WTC11 (cell line): ENCODE data around the gene ZNF202. TPM values are rescaled to one million over a fixed set of nuclear protein-coding genes. Genes with fewer than 3 reads are reported as not detected.

ENCODE experiments used
- ATAC-seq: fragments of 200-7000 bp; cut with Tn5 transposase; 2 replicates; pipeline ENCODE4 v1.10.0; 2021; ENCODE audit warnings: mild to moderate bottlenecking, moderate library complexity
- CTCF ChIA-PET: fragments of 300-600 bp; sonication (Branson Sonifier 250); formaldehyde crosslinking; loops from one replicate; lab custom pipeline; 2021; ENCODE audit warnings: antibody characterized with exemption; lab: Charles Lee
- POLR2A ChIA-PET: fragments of 350-600 bp; sonication (Branson Sonifier 250); formaldehyde crosslinking; loops from one replicate; lab custom pipeline; 2021; ENCODE audit warnings: antibody characterized with exemption; lab: Charles Lee
- DNase-seq: peaks from one replicate; pipeline ENCODE4 v3.0.0; 2021; ENCODE audit warnings: low spot score
- H3K27ac Mint-ChIP-seq: 2 replicates; pipeline ENCODE4 v1.8.0; 2021; ENCODE audit warnings: mixed read lengths
- H3K27me3 Mint-ChIP-seq: 2 replicates; pipeline ENCODE4 v1.8.0; 2021; ENCODE audit warnings: low read depth, mild to moderate bottlenecking, moderate library complexity, mixed read lengths
- H3K36me3 Mint-ChIP-seq: 2 replicates; pipeline ENCODE4 v1.8.0; 2021; ENCODE audit warnings: mixed read lengths
- H3K4me1 Mint-ChIP-seq: 2 replicates; pipeline ENCODE4 v1.8.0; 2022; ENCODE audit warnings: mixed read lengths
- H3K4me3 Mint-ChIP-seq: 2 replicates; pipeline ENCODE4 v1.8.0; 2021; ENCODE audit warnings: mild to moderate bottlenecking, moderate library complexity, mixed read lengths
- H3K9me3 Mint-ChIP-seq: 2 replicates; pipeline ENCODE4 v1.8.0; 2021; ENCODE audit warnings: mixed read lengths
- AFF4 ChIP-seq: sonication (generic); formaldehyde crosslinking; IDR thresholded peaks from 2 replicates; pipeline ENCODE4 v1.8.1; 2023; ENCODE audit warnings: mild to moderate bottlenecking, missing genetic modification reagents, borderline replicate concordance
- ATF2 ChIP-seq: sonication (generic); formaldehyde crosslinking; IDR thresholded peaks from 2 replicates; pipeline ENCODE4 v1.8.1; 2022; ENCODE audit warnings: low read depth, missing genetic modification reagents, borderline replicate concordance
- ATF3 ChIP-seq: sonication (generic); formaldehyde crosslinking; conservative IDR thresholded peaks from 2 replicates; pipeline ENCODE4 v1.8.1; 2022; ENCODE audit warnings: mild to moderate bottlenecking, missing genetic modification reagents
- CBFB ChIP-seq: sonication (generic); formaldehyde crosslinking; IDR thresholded peaks from 2 replicates; pipeline ENCODE4 v1.8.1; 2022; ENCODE audit warnings: mild to moderate bottlenecking, low read depth, missing genetic modification reagents
- E2F5 ChIP-seq: sonication (generic); formaldehyde crosslinking; IDR thresholded peaks from 2 replicates; pipeline ENCODE4 v1.8.1; 2022; ENCODE audit warnings: mild to moderate bottlenecking, moderate library complexity, missing genetic modification reagents
- ELF4 ChIP-seq: sonication (generic); formaldehyde crosslinking; IDR thresholded peaks from 2 replicates; pipeline ENCODE4 v1.8.1; 2022; ENCODE audit warnings: low read depth, mild to moderate bottlenecking, moderate library complexity, missing genetic modification reagents
- EMX1 ChIP-seq: fragments of 250-450 bp; sonication (Bioruptor Pico); IDR thresholded peaks from 2 replicates; pipeline ENCODE4 v1.8.0; 2021; ENCODE audit warnings: mild to moderate bottlenecking
- FOXP4 ChIP-seq: sonication (generic); formaldehyde crosslinking; IDR thresholded peaks from 2 replicates; pipeline ENCODE4 v1.8.0; 2022; ENCODE audit warnings: mild to moderate bottlenecking, missing genetic modification reagents
- NFE2L1 ChIP-seq: sonication (generic); formaldehyde crosslinking; IDR thresholded peaks from 2 replicates; pipeline ENCODE4 v1.8.1; 2023; ENCODE audit warnings: missing genetic modification reagents
- NR2C2 ChIP-seq: sonication (generic); formaldehyde crosslinking; IDR thresholded peaks from 2 replicates; pipeline ENCODE4 v1.8.0; 2022; ENCODE audit warnings: mild to moderate bottlenecking, missing genetic modification reagents
- RORB ChIP-seq: fragments of 250-450 bp; sonication (Bioruptor Pico); IDR thresholded peaks from 2 replicates; pipeline ENCODE4 v1.9.0; 2021; ENCODE audit warnings: mild to moderate bottlenecking
- SMAD4 ChIP-seq: sonication (generic); formaldehyde crosslinking; IDR thresholded peaks from 2 replicates; pipeline ENCODE4 v1.8.0; 2022; ENCODE audit warnings: mild to moderate bottlenecking, missing genetic modification reagents
- SP1 ChIP-seq: sonication (generic); formaldehyde crosslinking; conservative IDR thresholded peaks from 2 replicates; pipeline ENCODE4 v1.8.1; 2022; ENCODE audit warnings: missing genetic modification reagents
- TCF7 ChIP-seq: sonication (generic); formaldehyde crosslinking; IDR thresholded peaks from 2 replicates; pipeline ENCODE4 v1.8.0; 2022; ENCODE audit warnings: mild to moderate bottlenecking, low read depth, missing genetic modification reagents, moderate library complexity
- USF2 ChIP-seq: sonication (generic); formaldehyde crosslinking; IDR thresholded peaks from 2 replicates; pipeline ENCODE4 v1.8.1; 2023; ENCODE audit warnings: mild to moderate bottlenecking, missing genetic modification reagents, moderate library complexity
- ZBTB21 ChIP-seq: sonication (generic); formaldehyde crosslinking; IDR thresholded peaks from 2 replicates; pipeline ENCODE4 v1.8.1; 2023; ENCODE audit warnings: mild to moderate bottlenecking, missing genetic modification reagents, borderline replicate concordance
- ZNF671 ChIP-seq: fragments of 250-450 bp; sonication (Bioruptor Pico); IDR thresholded peaks from 2 replicates; pipeline ENCODE4 v1.8.0; 2021; ENCODE audit warnings: mild to moderate bottlenecking
- total RNA-seq: library from RNA; stranded (reverse); gene quantifications from 3 replicates; pipeline ENCODE4 v1.2.3, GENCODE V29; 2021

The ZNF202 gene
- total RNA-seq, 1 experiment from 2014 or later = 29.9 TPM

- TF ChIP-seq AFF4 (CRISPR knock-in tag) (no peak), ATF2 (CRISPR knock-in tag) (no peak), NR2C2 (CRISPR knock-in tag) (no peak)
Observed at GRCh38 chr11:123698546-123699127, 42.8 kb downstream of the ZNF202 start (continued).

GRCh38 chr11:123696183-123696582, 45.3 kb downstream of the ZNF202 start:
- ATAC-seq = no peak
- no peak for TF ChIP-seq ZBTB21
- no peak for TF ChIP-seq FOXP4
- TF ChIP-seq TCF7 (CRISPR knock-in tag) = no peak
- no peak for TF ChIP-seq USF2 (CRISPR knock-in tag)
- TF ChIP-seq ATF3 (CRISPR knock-in tag) = no peak
- TF ChIP-seq SMAD4 (CRISPR knock-in tag) = no peak
- TF ChIP-seq ELF4 (CRISPR knock-in tag) = no peak
- TF ChIP-seq ZNF671 (CRISPR knock-in tag) = no peak
- no peak for TF ChIP-seq CBFB (CRISPR knock-in tag)
- no peak for TF ChIP-seq EMX1
- TF ChIP-seq RORB (CRISPR knock-in tag) = no peak
- TF ChIP-seq NFE2L1 (CRISPR knock-in tag) = no peak
- TF ChIP-seq ATF2 (CRISPR knock-in tag) = no peak
- no peak for TF ChIP-seq E2F5 (CRISPR knock-in tag)
- no peak for TF ChIP-seq SP1
- TF ChIP-seq, all 79 proteins: peak for 0
- no peaks in the 10 kb centered on the region for H3K4me1 Mint-ChIP-seq
- CTCF ChIA-PET = no interaction called here
- H3K27ac Mint-ChIP-seq = no peak overlapping the region
- no peaks in the 10 kb centered on the region for H3K9me3 Mint-ChIP-seq
- no peaks in the 10 kb centered on the region for H3K27me3 Mint-ChIP-seq
- DNase-seq = no peak
- no peak overlapping the region for H3K4me3 Mint-ChIP-seq
- H3K36me3 Mint-ChIP-seq = no peaks in the 10 kb centered on the region
- POLR2A ChIA-PET = interaction anchor here (0.5 kb wide), 1 partner anchor 43 kb away, joined by 3 read pairs; no protein-coding TSS in a partner anchor
